SK-N-SH treated with all-trans-retinoic acid at 6 μM for 48 hours (cell line): ENCODE data around the gene ZNF778.

Experiments
- ARNTL ChIP-seq: fragments of 450-650 bp; formaldehyde crosslinking; IDR thresholded peaks from 2 replicates; pipeline ENCODE4 v1.5.0; 2020; ENCODE audit warnings: low read depth, mild to moderate bottlenecking, moderate library complexity, borderline replicate concordance
- ZFP3 ChIP-seq: fragments of 250-450 bp; sonication (Bioruptor Pico); IDR thresholded peaks from 2 replicates; pipeline ENCODE4 v1.5.0; 2020; ENCODE audit warnings: mild to moderate bottlenecking, moderate library complexity
- TF ChIP-seq, protein P1 (sequence below): fragments of 250-450 bp; sonication (Bioruptor Pico); IDR thresholded peaks from 2 replicates; pipeline ENCODE4 v1.8.0; 2021; ENCODE audit warnings: low read depth, mild to moderate bottlenecking, moderate library complexity, borderline replicate concordance
- TF ChIP-seq, protein P2 (sequence below): fragments of 250-450 bp; sonication (Bioruptor Pico); IDR thresholded peaks from 2 replicates; pipeline ENCODE4 v1.5.1; 2020; ENCODE audit warnings: low read depth, mild to moderate bottlenecking, moderate library complexity

DNA sequence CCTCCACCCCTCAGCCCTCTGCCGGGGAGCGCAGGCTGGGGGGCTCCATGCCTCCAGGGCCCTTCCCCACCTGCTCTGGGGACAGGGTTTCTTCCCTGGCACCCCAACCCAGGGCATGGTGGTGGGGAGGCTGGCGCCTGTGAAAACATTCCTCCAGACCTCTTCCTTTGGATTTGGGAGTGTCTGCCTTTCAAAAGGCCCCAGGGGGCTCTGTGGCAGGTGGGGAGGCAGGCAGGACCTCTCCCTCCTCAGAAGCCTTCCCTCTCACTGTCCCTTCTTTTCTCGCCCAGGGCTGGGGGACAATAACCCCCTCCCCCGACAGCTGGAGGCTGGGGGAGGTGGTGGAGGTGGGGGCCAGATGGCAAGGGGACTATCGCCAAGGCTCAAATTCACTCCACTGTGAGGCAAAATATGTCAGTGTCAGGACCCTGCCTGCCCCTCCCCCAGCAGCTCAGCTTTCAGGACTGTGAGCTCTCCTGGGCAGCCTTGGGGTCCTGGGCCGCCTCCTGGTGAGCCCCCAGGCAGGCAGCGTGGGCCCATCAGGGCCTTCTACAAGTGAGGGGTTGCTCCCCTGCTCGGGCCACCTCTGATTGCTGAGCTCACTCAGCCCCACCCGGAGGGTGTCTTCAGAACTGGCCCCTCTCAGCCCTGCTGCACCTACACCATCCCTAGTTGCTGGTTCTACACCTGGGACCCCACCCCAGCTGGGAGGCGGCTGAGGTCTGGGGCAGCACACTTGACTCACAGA lies 44.2 kb upstream of the ZNF778 start:
- TF ChIP-seq, protein P1, sequence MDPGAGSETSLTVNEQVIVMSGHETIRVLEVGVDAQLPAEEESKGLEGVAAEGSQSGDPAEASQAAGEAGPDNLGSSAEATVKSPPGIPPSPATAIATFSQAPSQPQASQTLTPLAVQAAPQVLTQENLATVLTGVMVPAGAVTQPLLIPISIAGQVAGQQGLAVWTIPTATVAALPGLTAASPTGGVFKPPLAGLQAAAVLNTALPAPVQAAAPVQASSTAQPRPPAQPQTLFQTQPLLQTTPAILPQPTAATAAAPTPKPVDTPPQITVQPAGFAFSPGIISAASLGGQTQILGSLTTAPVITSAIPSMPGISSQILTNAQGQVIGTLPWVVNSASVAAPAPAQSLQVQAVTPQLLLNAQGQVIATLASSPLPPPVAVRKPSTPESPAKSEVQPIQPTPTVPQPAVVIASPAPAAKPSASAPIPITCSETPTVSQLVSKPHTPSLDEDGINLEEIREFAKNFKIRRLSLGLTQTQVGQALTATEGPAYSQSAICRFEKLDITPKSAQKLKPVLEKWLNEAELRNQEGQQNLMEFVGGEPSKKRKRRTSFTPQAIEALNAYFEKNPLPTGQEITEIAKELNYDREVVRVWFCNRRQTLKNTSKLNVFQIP (CRISPR knock-in tag): no peak
- TF ChIP-seq ARNTL (no peak), ZFP3 (CRISPR knock-in tag) (no peak)
- TF ChIP-seq, protein P2, sequence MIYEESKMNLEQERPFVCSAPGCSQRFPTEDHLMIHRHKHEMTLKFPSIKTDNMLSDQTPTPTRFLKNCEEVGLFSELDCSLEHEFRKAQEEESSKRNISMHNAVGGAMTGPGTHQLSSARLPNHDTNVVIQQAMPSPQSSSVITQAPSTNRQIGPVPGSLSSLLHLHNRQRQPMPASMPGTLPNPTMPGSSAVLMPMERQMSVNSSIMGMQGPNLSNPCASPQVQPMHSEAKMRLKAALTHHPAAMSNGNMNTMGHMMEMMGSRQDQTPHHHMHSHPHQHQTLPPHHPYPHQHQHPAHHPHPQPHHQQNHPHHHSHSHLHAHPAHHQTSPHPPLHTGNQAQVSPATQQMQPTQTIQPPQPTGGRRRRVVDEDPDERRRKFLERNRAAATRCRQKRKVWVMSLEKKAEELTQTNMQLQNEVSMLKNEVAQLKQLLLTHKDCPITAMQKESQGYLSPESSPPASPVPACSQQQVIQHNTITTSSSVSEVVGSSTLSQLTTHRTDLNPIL (CRISPR knock-in tag): no peak
